HEK293 (cell line): Measurements from ENCODE around the gene SLC37A3.

ENCODE experiments used
- CTCF ChIP-seq: fragments of 450-650 bp; formaldehyde crosslinking; IDR thresholded peaks from 2 replicates; pipeline ENCODE4 v1.5.1; 2016; ENCODE audit warnings: missing biosample characterization, missing genetic modification characterization
- HOXC10 ChIP-seq: sonication (generic); formaldehyde crosslinking; IDR thresholded peaks from 2 replicates; pipeline ENCODE4 v1.8.1; 2023; ENCODE audit warnings: mild to moderate bottlenecking, missing genetic modification reagents
- ZNF138 ChIP-seq: fragments of 450-650 bp; formaldehyde crosslinking; IDR thresholded peaks from 2 replicates; pipeline ENCODE4 v1.5.1; 2016; ENCODE audit warnings: missing biosample characterization, missing genetic modification characterization, borderline replicate concordance

DNA sequence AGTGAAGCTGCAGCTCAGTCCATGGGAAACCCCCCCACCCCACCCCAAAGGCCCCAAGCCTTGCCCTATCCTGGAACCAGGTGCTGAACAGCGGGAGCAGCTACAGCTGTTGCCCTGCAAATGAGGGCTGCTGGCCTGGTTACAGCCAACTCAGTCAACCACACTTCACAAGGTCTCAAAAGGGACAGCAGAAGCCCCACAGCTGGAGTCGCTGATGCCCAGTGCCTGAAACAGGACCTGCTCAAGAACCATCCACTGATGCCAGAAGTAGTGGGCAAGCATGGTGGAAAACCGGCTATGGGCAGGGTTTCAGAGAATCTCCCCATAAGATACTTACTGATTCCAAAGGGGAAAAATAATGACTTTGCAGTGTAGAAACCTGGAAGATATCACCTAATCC lies 110.3 kb downstream of the SLC37A3 start:
- no peak for TF ChIP-seq CTCF (tag by site-specific recombination)
- TF ChIP-seq HOXC10 (CRISPR knock-in tag): no peak
- no peak for TF ChIP-seq ZNF138
